ENCODE measurements around the gene ABCG1.
A peak's percentile ranks its signal among the peaks of the same experiment; 100 is the strongest.

The ABCG1 gene

DNA sequence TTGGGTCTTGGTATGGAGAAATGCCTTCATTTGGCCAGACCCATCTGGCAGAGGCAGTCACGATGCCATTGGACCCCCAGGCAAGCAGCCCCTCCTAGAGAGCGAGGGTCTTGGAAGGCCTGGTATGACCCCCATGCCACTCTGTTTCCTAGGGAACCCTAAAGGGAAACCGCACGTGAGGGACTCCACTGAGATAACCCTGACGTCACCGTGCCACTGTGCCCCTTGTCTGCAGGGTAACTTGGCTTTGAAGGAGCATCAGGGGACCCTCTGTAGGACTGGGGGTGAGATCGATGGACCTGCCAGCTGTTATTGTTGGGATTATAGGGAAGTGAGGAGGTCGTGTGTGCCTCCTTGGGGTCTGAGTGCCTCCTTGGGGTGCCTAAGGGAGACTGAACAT lies 34.5 kb downstream of the ABCG1 start:
- no peak for DNase-seq (ENCODE audit: low spot score)
- TF ChIP-seq, protein P1, sequence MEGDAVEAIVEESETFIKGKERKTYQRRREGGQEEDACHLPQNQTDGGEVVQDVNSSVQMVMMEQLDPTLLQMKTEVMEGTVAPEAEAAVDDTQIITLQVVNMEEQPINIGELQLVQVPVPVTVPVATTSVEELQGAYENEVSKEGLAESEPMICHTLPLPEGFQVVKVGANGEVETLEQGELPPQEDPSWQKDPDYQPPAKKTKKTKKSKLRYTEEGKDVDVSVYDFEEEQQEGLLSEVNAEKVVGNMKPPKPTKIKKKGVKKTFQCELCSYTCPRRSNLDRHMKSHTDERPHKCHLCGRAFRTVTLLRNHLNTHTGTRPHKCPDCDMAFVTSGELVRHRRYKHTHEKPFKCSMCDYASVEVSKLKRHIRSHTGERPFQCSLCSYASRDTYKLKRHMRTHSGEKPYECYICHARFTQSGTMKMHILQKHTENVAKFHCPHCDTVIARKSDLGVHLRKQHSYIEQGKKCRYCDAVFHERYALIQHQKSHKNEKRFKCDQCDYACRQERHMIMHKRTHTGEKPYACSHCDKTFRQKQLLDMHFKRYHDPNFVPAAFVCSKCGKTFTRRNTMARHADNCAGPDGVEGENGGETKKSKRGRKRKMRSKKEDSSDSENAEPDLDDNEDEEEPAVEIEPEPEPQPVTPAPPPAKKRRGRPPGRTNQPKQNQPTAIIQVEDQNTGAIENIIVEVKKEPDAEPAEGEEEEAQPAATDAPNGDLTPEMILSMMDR (IDR thresholded peaks at IDR 0.05; ENCODE audit: borderline replicate concordance, control extremely low read depth, extremely low read depth, insufficient read depth, missing control alignments), result no peak
- in situ Hi-C loops (cut with MboI; ENCODE audit: low sequenced_read_pairs, unreplicated experiment), result loop anchor here (5.0 kb wide), 1 partner anchor 81 kb away; no protein-coding TSS in a partner anchor

DNA sequence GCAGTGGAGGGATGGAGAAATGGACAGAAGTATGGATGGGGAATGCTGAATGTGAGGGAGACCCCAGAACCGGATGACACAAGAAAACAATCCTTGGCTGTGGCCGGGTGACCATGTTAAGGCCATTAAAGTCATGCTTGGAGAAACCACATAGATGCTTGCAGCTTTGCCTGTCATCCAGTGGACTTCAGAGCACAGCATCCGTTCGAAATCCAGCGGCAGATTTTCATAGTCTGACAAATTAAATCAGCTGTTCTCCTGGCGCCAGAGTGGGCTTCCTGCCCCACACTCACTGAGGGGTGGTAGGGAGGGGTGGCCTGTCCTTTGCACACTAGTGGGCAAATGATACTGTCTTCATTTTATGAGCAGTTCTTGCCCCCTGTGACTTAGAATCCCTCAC lies 35.1 kb downstream of the ABCG1 start:
- TF ChIP-seq, protein P1 (IDR thresholded peaks at IDR 0.05; ENCODE audit: borderline replicate concordance, control extremely low read depth, extremely low read depth, insufficient read depth, missing control alignments), result no peak
- in situ Hi-C loops (cut with MboI; ENCODE audit: low sequenced_read_pairs, unreplicated experiment), result loop anchor here (5.0 kb wide), 1 partner anchor 82 kb away; no protein-coding TSS in a partner anchor
- DNase-seq (ENCODE audit: low spot score), result no peak

DNA sequence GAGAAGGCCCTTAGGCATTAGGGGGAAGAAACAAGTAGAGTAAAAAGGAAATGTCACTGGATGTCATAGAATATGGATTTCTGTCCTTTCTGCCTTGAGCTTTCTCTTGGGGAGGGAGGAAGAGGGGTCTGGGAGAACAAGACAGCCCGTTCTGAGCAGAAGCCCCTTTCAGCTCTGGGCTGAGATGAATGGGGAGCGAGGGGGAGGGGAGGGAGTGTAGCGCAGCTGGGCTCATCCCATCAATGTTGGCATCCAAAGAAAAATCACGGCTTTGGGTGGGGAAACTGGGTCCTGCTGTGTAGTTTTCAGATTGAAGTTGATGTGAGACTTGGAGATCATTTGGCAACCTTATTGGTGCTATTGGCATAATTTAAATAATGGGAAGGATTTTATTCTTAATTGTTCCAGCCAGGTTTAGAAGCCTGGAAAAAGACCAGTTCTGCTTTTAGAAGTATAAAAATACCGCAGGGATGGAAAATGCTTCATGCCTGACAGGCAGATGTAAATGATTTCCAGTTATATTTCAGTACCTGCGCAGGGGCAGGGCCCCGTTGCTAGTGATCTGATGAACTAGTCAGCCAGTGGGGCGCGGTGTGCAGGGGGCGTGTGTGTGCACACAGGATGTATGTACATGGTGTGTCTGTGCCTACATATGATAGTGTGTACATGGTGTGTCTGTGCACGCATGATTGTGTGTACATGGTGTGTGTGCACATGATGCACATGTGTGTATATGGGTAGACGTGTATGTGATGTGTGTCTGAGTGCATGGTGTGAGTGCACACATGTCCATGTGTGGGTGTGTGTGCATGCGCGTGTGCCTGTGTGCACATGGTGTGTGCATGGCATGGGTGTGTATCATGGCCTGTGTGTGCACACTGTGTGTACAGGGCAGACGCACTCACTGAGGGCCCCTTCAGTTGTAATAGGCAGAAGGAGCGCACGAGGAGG lies 36.0 kb downstream of the ABCG1 start:
- DNase-seq (ENCODE audit: low spot score), result no peak
- TF ChIP-seq, protein P1 (IDR thresholded peaks at IDR 0.05; ENCODE audit: borderline replicate concordance, control extremely low read depth, extremely low read depth, insufficient read depth, missing control alignments), result no peak
- in situ Hi-C loops (cut with MboI; ENCODE audit: low sequenced_read_pairs, unreplicated experiment), result loop anchor here (5.0 kb wide), 1 partner anchor 83 kb away; no protein-coding TSS in a partner anchor

GRCh38 chr21:42255825-42256224 lies 36.9 kb downstream of the ABCG1 start:
- TF ChIP-seq, protein P1 (IDR thresholded peaks at IDR 0.05; ENCODE audit: borderline replicate concordance, control extremely low read depth, extremely low read depth, insufficient read depth, missing control alignments), result peak; percentile 10
- DNase-seq (ENCODE audit: low spot score), result no peak
- in situ Hi-C loops (cut with MboI; ENCODE audit: low sequenced_read_pairs, unreplicated experiment), result no loop called here

GRCh38 chr21:42256316-42256715 lies 37.4 kb downstream of the ABCG1 start:
- TF ChIP-seq, protein P1 (IDR thresholded peaks at IDR 0.05; ENCODE audit: borderline replicate concordance, control extremely low read depth, extremely low read depth, insufficient read depth, missing control alignments), result no peak
- no peak for DNase-seq (ENCODE audit: low spot score)
- in situ Hi-C loops (cut with MboI; ENCODE audit: low sequenced_read_pairs, unreplicated experiment), result no loop called here

DNA sequence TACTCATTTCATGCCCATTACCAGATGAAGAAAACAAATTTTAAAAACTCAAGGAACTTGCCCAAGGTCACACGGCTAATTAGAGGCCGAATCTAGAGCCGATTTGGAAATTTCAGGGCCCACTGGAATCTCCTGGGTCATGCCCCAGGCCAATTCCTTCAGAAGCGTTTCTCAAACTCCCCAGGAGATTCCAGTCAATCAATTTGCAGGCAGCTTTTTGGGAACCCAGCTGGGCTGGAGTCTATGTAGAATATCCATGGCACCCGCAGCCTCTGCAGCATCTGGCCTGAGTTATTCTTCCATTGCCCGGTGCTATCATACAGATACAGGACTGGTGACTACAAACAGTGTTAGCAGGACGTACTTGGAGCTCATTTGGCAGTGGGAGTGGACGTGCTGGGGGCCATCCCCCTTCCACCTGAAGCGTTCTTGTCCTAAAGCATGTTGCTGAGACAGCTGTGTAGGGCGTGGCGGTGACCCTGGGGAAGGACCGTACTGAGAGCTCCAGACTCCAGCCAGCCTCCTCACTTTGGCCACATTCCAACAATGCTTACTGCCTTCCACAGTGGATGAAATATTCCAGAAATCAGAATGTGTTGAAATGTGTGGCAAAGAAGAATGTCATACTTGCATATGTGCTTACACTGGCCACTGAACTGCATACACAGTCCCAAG lies 38.3 kb downstream of the ABCG1 start:
- no peak for DNase-seq (ENCODE audit: low spot score)
- TF ChIP-seq, protein P1 (IDR thresholded peaks at IDR 0.05; ENCODE audit: borderline replicate concordance, control extremely low read depth, extremely low read depth, insufficient read depth, missing control alignments), result no peak
- in situ Hi-C loops (cut with MboI; ENCODE audit: low sequenced_read_pairs, unreplicated experiment), result no loop called here

All from GM13976 (cell line).